ENCODE data around the gene PYM1.
"Not testable (repeated sequence)": the region's sequence is repeated elsewhere in the genome, so short reads cannot be mapped to it uniquely, and the experiment has no call there.

The PYM1 gene

DNA sequence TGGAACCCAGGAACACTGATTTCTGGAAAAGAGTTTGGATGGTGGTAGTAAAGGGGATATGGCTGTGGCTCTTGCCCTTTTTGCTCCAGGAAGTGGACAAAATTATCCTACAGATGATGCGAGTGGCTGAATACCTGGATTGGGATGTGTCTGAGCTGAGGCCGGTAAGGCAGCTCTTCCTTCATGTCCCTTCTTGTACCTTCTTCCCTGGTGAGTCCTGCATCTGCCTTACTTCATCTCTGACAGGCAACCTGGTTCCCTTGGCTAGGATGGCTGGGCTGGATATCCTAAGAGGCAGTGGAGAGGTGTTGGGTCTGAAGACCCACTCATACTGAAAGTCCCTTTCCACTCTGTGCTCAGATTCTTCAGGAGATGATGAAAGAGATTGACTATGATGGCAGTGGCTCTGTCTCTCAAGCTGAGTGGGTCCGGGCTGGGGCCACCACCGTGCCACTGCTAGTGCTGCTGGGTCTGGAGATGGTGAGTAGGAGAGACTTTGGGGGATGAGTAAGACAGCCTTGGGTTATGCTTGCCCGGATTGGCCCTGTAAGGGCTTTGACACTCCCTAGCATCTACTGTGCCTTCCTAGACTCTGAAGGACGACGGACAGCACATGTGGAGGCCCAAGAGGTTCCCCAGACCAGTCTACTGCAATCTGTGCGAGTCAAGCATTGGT, 11.3 kb upstream of the PYM1 start:
- DNase-seq (ENCODE audit: low spot score): no peak

DNA sequence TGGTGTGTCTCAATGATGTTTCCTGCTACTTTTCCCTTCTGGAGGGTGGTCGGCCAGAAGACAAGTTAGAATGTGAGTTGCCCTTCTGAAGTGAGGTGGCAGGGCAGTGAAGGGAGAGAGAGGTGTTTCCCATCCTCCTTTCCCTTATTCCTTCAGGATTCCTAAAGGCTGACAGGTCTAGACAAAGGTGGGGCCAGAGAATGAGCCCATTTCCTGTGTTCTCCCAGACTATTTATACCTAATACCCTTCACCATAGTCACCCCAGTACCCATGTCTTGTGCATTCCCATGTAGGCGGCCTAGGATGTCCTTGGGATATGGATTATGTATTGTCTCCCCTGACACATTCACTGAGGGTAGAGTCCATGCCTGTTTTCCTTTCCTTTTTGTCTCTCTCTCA, 10.3 kb upstream of the PYM1 start:
- DNase-seq (ENCODE audit: low spot score): no peak

DNA sequence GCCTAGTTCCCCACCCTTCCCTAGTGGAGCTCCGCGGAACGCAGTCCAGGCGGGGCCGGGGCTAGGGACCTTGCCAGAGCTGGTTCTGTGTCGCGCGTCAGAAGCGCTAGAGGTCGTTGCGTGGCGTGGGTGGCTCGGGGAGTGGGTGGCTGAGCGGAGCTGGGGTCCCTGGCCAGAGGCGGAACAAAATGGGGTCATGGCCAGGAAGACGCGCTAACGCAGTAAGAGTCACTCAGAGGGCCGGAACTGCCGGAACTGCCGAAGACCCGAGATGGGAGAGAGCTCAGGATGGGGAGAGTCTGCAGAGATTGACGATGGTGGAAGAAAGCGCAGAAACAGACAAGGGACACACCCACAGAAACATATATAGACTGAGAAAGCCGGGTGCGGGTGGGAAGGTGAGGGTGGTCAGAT, 8.1 kb upstream of the PYM1 start:
- no peak for DNase-seq (ENCODE audit: low spot score)

DNA sequence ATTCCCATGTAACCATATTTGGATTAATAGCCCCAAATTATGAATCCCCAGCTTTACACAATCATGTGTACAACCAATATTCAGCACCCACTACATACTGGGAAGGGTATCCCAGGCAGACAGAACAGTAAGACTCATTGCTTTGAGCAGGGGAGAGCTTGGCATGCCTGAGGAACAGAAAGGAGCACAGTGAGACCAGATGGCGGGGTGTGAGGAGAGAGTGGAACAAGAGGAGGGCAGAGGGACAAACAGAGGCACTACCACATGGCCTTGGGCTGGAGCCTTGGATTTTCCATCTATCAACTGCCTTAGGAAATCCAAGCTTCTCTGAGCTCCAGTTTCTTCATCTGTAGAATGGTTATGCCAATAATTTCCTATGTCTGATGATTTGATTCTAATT, 7.1 kb upstream of the PYM1 start:
- no peak for DNase-seq (ENCODE audit: low spot score)

DNA sequence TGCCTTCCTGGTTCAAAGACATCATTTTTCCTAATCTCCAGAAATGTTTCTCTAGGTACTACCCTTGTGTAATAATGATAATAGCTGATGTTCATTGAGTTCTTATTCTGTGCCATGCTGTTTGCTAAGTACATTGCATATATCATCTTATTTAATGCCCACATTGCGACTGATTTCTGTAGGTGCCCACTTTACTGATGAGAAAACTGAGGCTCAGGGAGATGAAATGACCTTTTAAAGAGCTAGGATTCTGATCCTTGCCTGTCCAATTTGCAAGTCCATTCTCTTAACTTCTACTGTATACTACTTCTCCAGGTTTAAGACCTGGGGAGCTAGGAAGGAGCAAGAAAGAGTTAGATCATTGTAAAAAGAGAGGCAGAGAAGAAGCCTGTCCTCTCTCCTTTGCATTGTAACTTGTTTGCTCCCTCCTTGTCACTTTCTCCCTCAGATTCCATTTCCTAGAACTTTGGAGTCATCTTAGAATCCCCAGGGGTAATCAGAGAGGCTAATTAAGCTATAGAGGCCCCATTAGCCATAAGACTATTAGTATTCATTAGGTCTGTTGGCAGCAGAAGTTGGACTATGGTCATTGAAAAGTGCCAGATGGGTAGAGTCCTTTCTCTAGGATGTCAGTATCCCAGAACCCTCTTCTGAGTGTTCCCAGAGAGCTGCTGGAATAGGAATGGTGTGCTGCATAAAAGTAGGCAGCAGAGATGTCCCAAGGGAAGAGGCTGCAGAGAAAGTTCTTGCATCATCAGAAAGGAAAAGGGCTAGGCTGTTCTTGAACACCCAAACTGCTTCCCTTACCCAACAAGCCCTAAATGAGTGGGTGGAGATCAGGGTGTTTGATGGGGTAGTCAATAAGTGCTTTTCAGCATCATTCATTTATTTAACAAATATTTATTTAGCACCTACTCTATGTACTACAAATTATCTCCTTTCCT, 6.4 kb upstream of the PYM1 start:
- no peak for DNase-seq (ENCODE audit: low spot score)

DNA sequence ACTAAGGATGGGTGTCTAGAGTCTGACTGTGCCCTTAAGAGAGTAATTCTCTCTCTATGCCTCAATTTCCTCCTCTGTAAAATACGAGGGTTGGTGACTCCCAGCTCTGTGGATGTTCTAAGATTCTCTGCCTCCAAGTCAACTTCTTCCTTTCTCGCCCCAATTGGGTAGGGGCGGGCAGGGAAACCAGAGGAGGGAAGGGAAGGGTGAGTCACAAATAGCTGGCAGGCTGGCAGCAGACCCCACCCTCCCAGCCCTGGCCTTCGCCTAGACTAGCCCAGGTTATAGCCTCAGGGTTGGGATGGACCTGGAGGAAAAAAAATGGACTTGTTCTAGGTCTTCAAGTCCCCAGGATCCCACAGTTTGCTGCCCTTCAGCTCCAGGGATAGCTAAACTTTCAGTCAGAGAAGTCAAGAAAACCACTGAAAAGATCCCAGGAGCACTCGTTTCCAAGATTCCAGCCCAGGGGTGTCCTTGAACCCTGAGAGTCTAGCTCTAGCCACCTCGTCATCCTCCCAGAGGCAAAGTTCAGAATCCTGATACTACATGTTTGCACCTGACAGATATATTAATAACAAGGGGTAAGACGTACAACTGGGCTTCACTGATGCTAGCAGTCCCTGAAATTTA, 5.6 kb upstream of the PYM1 start:
- peak; percentile 45 for DNase-seq (ENCODE audit: low spot score)

DNA sequence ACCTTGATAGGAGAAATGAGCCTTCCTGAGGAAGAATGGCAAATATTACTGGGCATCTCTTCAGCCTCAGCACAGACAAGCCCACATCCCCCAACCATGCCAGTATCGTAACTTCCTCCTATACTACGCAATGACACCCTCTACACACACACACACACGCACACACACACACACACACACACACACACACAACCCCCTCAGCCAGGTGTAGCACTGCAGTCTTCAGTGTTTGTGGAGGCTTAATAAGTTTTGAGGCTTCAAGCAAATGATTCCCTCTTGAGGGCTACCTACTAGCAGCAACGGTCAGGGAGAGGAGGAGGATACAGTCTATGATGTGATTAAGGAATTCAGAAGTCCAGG, 4.8 kb upstream of the PYM1 start:
- no peak for DNase-seq (ENCODE audit: low spot score)

DNA sequence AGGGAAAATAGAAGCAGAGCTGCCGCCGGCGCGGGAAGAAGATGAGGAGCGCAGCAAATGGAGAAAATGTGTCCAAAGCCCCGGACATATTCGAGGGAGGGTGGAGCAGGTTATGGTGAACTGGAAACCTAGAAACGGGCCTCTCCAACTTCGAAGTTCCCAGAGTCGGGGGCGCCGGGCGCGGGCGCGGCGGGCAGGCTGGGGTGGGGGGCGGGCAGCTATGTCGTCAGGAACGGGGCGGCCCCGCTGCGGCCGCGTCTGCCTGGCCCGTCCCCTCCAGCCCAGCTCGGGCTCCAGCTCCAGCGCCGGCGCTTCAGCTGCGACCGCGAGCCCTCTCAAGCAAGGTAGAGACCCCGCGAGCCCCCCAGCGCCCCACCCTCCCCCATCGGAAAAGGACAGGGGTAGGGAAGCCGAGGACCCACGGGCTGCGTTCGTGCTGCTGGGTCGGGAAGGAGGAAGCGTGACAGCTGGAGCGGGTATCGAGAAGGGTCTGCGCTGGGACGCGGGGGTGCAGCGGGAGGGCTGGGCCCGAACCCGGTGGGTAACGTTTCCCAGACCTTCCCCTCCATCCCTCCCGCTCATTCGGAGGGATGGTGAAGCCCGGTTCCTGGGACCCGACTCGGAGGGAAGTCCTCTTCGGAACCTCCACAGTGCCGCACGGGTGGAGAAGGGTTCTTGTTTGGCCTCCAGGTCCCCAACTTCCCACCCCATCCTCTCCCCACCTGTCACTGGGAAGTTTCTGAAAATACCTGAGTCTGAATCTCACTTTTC, 4.3 kb upstream of the PYM1 start:
- peak; percentile 53 for DNase-seq (ENCODE audit: low spot score)

DNA sequence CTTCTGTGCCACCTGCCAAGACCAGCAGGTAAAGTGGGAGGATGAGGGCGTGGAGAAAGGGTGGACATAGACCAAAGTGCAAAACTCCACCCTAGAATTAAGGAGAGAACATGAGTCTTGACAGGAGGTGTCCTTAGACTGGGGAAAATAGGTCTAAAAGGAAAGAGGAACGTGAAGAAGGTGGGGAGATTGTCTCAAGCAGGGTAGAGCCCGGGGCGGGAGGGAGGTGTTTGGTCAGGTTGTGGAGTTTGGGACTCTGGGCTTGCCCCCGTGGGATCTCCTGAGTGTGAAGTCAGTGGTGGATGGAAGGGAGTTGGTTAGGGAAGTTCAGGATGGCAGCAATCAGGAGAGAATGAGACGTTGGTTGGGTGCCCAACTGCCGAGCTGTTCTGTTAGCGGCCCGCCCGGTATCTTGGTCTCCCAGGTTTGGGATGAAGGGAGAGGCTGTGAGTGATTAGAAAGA, 3.7 kb upstream of the PYM1 start:
- no peak for DNase-seq (ENCODE audit: low spot score)

DNA sequence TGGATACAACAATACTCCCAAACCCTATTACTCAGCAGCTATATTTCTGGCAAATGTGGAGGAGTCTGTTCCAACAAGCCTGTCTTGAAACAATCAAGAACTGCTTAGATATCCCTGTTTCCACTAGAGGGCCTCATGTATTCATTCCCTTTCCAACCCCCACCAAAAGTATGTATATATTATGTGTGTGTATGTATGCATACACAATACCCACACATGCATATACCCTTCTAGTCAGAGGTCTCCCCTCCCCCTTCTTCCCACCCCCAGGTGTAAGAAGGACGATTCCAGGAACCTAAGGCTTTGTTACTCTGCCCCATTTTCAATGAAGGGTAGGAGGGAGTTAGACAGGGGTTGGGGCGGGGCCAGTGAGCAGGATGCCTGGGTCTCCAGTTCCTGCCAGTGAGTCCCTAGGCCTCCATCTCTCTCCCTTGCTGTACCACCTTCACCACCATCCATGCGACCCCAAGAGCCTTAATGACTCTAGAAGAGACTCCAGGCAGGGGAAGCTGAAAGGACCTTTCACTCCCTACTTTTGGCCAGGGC, 3.1 kb upstream of the PYM1 start, which contains the start of gene DGKA:
Gene DGKA (plus strand): TSS at position 392 of the 546 bp plus-strand sequence. CDS start 5,342 bp downstream, outside the sequence.
- peak; percentile 71 for DNase-seq (ENCODE audit: low spot score)

DNA sequence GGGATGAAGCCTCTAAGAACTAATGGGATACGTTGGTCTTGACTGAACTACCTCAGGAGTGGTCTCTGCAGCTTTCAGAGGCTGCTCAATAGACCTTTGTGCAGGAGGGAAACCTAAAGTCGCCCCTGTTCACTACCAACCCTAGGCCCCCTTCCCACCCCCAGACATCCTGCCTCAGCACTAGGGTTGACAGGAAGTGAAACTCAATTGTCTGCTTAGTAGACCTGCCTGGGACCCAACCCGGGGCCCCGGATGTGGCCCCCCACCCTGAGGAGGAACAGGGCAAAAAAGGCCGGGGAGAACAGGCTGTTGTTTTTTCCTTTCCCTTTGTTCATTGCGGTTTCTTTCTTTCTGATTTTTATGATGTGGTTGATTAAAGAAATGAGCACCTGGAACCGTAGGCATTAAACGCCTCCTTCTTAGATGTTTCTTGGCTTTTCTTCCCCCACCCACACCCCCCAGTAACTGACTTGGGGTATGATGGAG, 1.7 kb upstream of the PYM1 start:
- no peak for DNase-seq (ENCODE audit: low spot score)

DNA sequence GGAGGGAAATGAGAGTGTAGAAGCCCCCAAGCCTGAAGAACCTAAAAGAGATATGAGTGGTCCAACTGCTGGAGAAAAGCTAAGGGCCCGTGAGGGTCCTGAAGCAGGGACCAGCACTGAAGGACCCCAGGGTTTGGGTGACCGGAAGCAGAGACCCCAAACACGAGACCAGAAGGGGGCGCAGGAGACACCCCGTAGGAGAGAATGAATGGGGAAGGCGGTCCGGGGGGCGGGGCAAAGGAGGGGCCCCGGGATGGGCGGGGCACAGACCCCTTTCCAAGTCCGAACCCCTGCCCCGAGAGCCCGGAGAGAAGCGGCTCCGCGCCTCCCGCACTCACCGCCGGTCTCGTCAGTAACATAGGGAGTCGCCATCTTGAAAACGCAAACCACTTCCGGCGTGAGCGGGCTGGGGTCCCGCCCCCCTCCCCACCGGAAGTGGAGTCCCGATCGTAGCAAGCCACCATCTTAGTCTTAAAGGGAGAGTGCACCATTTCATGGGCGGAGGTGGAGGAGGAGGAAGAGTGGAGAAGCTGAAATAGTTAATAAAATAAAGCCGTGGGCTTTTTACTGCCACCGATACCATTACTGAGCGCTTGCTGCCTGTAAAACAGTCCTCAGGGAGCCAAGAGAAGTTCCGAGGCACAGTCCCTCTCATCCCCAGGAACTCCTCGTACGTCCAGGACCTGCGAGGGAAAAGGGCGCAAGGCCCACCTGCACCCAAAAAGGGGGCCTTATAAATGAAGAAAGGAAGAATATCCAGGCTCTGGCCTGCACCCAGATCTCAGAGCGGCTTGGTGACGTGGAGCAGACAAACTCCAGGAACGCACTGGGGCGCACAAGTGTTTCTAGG, 731 bp downstream of the PYM1 start:
- peak; percentile 94 for DNase-seq (ENCODE audit: low spot score)

DNA sequence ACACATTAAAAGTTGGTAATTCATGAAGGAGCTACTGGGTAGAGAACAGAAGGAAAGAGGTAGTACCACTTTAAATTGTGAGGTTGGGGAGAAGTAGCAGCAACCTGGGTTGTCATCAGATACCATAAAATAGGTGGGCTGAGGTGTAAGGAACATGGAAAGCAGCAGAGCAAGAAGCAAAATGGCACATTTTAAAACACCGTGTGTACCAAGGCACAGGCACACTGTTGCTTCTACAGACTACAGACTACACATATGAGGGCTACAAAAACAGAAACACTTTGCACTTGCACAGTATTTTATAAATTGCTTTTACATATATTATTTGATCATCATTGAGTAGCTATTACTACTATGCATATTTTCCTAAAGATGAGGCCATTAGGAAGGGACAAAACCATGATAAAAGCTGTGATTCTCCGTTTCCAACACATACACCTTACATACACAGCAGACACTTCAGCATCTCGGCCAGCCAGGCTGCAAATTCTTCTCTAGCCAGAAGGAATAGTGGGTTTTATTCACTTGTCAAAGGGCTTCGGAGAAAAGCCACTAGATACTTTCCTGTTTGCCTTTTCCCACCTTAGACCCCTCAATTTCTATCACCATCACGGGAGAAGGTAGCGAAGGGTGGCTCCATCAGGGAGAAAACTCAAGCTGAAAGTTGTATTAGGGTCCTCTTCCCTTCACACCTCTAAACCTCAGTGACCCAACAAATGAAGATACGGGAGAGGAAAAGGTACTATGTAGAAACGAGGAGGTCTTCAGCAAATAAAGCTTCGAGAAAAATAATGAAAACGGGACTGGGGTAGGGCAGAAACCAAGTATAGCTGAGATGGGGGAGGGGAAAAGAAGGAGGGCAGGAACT, 1.6 kb downstream of the PYM1 start:
- no peak for DNase-seq (ENCODE audit: low spot score)

DNA sequence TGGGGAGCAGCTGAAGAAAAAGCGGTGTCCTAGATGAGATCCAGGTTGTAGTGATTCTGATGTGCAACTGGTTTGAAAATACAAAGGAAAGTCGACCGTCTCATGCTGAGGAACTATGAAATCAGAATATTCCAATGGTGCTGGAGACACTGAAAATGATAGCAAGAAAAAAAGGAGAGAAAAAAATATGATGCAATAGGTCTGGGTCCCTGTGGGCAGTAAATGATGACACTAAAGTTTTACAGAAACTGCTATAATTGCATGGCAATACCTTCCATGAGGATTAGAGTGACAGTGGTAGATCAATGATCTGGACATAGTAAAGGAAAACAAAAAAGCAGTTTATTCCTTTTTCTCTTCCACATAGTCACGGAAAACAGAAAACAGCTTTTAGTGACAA, 2.3 kb downstream of the PYM1 start:
- no peak for DNase-seq (ENCODE audit: low spot score)

DNA sequence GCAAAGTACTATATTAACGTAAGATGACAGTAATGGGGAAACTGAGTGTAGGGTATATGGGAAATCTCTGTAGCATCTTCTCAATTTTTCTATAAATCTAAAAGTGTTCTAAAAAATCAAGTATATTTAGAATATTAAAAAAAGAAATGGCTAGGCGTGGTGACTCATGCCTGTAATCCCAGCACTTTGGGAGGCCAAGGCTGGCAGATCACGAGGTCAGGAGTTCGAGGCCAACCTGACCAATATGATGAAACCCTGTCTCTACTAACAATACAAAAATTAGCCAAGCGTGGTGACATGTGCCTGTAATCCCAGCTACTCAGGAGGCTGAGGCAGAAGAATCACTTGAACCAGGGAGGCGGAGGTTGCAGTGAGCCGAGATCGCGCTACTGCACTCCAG, 4.0 kb downstream of the PYM1 start:
- DNase-seq (ENCODE audit: low spot score): not testable (repeated sequence)

DNA sequence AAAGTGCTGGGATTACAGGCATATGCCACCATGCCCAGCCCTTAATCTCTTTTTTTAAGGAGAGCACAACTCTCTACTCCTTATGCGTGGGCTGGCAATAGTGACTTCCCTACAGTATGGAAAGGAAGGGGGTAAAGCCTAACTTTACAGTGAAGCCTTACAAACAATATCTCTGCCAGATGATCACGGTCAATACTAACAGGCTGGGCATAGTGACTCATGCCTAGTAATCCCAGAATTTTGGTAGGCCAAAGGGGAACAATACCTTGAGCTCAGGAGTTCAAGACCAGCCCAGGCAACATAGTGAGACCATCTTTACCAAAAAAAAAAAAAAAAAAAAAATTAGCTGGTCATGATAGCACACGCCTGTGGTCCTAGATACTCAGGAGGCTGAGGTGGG, 5.6 kb downstream of the PYM1 start:
- no peak for DNase-seq (ENCODE audit: low spot score)

DNA sequence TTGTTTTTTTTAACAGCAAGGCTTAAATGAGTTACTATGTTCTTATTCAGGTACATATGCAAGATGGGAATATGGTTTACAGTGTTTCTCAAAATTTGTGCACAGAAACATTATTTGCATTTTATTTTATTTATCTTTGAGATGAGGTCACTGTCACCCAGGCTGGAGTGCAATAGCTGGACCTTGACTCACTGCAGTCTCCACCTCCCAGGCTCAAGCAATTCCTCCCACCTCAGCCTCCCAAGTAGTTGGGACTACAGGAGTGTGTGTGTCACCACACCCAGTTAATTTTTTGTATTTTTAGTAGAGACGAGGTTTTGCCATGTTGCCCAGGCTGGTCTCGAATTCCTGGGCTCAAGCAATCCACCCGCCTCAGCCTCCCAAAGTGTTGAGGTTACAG, 8.7 kb downstream of the PYM1 start:
- not testable (repeated sequence) for DNase-seq (ENCODE audit: low spot score)

DNA sequence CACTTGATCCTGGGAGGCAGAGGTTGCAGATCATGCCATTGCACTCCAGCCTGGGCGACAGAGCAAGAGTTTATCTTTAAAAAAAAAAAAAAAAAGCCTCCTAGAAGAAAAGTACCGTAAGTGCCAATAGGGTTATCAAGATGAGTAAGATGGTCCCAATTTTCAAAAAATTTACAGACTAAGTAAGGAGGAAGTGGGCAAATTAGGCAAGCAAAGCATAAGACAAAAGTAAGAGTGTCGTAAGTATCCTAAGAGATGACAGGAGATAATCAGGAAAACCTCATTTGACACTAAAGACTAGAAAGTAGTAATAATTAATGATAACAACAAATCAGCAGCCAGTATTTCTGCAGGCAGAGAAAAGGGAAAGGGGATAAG, 12.2 kb downstream of the PYM1 start:
- DNase-seq (ENCODE audit: low spot score): no peak

DNA sequence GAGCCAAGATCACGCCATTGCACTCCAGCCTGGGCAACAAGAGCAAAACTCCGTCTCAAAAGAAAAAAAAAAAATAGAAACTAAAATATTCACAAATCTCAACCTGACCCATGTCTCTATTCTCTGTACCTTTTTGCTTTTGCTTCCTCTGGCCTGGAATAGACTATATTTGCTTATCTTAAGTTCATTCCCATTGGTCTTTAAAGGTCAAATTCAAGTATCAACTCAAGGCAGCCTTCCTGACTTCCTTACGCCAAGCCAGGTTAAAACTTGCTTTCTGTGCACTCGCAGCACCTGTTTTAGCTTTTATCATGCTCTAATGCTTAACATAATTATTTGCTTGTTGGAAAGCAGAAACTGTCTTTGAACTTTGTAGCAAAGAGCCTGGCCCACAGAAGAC, 14.8 kb downstream of the PYM1 start:
- DNase-seq (ENCODE audit: low spot score): no peak

DNA sequence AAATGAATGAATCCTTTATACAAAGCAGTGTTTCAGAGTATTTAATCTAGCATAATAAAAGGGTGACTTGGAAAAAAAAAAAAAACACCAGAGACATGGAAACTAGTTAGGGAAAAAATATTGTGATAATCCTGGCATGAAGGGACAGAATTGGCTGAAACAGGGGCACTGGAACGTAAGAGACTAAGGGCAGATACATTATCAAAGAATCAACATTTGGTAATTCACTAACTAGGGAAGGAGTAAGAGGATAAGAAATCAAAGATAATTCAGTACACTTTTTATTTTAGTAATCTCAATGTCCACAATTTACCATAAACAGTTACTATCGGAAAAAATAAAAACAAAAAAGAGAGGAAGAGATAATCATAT, 18.2 kb downstream of the PYM1 start:
- no peak for DNase-seq (ENCODE audit: low spot score)

Measured in AG08395 (cell line).